GM18526 (cell line): ENCODE data around the gene CNOT6.

Experiments used
- POLR2A ChIP-seq: IDR thresholded peaks from 3 replicates; pipeline ENCODE4 v1.6.1; 2011; ENCODE audit not compliant: insufficient read length; ENCODE audit errors: extremely low read depth

CNOT6 gene

DNA sequence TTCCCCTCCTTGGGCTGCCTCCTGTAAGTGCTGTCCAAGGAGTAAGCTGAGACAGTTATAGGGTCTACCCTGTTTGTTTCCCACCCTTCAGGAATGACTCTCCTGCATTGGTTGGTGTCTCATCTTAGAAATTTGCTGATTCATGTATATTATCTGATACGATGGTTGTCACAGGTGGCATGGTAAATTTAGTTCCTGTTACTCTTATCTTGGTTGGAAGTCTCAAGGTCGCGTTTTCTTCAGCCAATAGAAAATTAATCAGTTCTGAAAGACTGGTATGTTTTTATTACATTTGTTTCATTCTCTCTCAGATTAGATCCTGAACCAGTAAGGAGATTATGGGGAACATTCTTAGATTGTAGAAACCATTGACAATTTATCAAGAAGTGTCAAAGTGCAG is 54.4 kb downstream of the CNOT6 start:
- no peak for TF ChIP-seq POLR2A

DNA sequence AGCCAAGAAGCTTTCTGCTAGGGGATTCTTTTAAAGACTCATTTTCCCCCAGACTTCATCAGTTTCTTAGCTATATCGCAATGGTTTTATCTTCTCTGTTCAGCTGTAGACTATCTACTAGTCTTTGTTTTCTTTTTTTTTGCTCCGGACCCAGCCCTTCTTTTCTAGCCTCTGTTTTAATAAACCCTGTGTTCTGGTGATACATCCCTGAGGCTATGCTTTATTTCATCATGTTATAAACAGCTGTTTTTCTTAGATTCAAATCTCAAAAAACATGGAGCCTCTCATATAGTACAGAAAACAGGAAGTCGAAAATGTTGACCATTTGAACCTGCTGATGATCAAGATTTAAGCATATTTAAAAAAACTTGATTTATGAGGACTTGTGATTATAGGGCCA is 59.4 kb downstream of the CNOT6 start:
- no peak for TF ChIP-seq POLR2A

GRCh38 chr5:180555168-180555921 is 61.2 kb downstream of the CNOT6 start:
- TF ChIP-seq POLR2A = no peak

DNA sequence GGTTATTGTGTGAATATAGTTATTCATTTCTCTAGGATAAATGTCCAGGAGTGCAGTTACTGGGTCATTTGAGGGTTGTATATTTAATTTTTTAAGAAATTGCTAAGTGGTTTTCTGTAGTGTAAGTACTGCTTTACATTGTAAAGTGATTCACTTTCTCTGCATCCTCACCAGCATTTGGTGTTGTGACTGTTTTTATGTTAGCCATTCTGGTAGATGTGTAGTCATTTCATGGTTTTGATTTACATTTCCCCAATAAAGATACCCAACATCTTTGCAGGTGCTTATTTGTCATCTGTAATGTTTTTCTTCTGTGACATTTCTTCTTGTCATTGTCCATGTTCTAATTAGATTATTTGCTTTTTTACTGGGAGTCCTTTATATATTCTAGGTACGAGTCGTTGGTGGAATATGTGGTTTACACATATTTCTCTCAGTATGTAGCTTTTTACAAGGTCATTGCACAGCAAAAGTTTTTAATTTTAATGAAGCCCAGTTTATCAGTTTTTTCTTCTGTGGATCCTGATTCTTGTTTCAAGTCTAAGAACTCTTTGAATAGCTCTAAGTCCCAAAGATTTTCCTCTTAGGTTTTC is 63.1 kb downstream of the CNOT6 start:
- no peak for TF ChIP-seq POLR2A

- TF ChIP-seq POLR2A = no peak
These were observed 64.1 kb downstream of the CNOT6 start for GRCh38 chr5:180558232-180558631.

GRCh38 chr5:180563994-180564393 is 69.8 kb downstream of the CNOT6 start:
- TF ChIP-seq POLR2A = no peak

DNA sequence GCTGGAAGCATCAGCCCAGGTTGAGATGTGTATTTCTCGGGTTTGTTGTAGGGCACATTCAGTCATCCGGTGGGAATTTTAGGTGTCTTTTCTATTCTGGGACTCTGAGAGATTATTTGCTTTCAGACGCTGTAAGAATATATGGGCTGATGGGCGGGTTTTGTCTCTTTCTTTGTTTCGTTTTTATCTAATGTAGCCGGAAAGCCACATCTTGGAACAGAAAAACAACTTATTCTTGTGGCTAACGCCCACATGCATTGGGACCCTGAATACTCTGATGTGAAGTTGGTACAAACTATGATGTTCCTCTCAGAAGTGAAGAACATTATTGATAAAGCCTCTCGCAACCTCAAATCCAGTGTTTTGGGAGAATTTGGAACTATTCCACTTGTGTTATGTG is 74.7 kb downstream of the CNOT6 start:
- TF ChIP-seq POLR2A = no peak

DNA sequence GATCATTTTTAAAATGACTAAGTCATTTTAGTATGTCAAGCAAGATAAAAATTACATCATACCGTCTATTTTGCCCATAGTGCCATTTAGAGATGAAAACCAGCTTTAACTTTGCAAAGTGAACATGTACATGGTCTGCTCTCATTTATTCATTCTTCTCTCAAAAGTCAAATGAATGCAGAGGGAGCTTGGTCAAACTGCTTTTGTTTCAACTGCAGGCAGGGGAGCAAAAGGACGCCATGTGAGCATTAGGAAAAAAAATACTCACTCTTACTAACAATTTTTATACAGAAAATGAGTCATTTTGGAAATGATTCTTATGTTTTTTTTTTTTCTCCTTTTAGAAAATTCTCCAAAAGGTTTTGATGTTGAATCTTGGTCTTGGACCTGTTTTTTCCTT is 81.4 kb downstream of the CNOT6 start:
- TF ChIP-seq POLR2A = no peak

DNA sequence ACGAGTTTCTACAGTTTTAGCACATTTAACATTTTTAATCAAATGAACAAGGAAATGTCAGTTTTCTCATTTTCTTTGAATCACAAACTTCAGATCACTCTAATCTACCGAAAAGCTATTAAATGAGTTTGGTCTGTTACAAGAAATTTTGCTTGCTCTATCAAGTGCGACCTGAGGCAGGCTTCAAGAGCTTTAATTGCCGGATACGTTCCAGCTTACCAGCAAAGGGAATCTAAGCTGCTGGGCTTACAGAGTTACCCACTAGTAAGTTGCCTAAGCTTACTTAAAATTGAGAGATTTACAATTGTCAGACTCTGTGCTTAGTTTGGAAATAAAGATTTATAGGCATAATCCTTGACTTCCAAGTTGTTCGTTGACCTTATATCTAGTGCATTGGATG is 86.5 kb downstream of the CNOT6 start:
- TF ChIP-seq POLR2A = no peak

GRCh38 chr5:180583738-180584137 is 89.6 kb downstream of the CNOT6 start:
- no peak for TF ChIP-seq POLR2A

GRCh38 chr5:180586204-180586603 is 92.0 kb downstream of the CNOT6 start:
- no peak for TF ChIP-seq POLR2A

DNA sequence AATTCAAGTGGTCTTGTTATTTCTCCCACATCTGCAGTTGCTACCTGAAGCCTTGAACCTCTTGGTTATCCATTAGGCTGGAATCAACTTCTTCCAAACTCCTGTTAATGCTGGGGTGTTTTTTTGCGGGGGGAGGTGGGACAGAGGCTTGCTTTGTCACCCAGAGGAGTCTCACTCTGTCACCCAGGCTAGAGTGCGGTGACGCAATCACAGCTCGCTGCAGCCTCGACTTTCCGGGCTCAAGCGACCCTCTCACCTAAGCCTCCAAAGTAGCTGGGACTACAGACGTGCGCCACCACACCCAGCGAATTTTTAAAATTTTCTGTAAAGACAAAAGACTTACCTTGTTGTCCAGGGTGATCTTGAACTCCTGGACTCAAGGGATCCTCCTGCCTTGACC is 92.7 kb downstream of the CNOT6 start:
- TF ChIP-seq POLR2A = no peak

- TF ChIP-seq POLR2A = no peak
These were observed 95.8 kb downstream of the CNOT6 start for GRCh38 chr5:180589771-180590542.

DNA sequence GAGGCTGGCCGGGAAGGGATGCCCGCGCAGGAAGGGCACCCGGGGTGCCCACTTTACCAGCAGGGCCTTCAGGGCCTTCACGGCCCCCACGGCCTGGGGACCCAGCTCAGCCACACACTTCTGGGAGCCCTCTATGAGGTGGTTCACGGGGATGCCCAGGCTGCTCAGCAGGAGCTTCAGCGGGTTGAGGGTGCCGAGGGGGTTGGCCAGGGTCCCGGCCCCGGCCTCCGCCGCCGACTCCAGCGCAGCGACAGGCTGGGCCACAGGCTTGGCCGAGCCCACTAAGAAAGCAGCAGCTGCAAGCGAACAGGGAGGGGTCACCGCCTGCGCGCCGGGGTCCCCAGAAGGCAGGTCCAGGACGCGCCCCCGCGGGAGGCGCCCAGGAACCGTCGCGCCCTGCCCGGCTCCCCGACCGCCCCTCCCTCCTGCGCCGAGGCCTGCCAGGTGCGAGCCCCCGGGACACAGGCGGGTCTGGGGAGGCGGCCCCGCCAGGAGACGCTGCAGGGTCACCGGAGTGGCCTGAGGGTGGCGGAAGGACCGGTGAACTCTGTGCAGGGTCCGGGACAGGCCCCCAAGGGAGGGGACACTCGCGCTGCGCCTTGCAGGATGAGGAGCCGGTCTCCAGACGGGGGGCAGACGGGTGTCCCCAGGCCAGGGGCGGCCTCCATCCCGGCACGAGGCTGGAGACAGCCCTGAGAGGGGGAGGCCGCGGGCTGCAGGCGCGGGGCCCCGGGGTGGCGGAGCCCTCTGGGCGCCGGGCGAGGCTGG is 96.5 kb downstream of the CNOT6 start:
- TF ChIP-seq POLR2A = no peak

GRCh38 chr5:180591311-180591887 is 97.2 kb downstream of the CNOT6 start, which contains the start of gene SCGB3A1:
Gene SCGB3A1 (minus strand): TSS chr5:180591499. CDS start chr5:180591462, 37 bp downstream.
- TF ChIP-seq POLR2A = no peak

DNA sequence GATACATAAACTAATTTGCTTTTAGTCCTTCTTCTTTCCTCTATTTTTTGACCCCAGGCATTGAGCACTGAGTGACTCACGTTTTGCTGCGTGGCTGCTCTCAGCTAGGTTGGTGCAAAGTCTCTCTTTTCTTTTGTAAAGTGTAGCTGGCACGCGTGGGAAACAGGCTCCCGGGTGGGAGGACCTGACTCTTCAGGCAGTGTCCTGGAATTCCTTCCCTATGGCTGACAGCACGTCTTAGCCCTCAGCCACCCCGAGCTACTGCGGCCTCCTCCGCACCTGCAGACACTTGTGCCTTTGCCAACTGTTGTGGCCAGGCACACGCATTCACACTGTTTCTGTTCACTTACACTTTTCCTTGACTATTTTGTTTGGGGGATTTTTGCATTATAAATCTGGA is 98.0 kb downstream of the CNOT6 start:
- no peak for TF ChIP-seq POLR2A
